T-helper 17 cell (primary cell): Measurements from ENCODE around the gene SNX18. TPM values are rescaled to one million over a fixed set of nuclear protein-coding genes. Genes with fewer than 3 reads are reported as not detected.
A peak's percentile ranks its signal among the peaks of the same experiment; 100 is the strongest.

Source experiments
- ATAC-seq: fragments of 150-1000 bp; cut with Tn5 transposase; 2 replicates; pipeline ENCODE4 v1.10.0; 2021; ENCODE audit warnings: mild to moderate bottlenecking, moderate library complexity
- DNase-seq, 3 donors: peaks; one replicate each; pipeline versions ENCODE4 v3.0.0 to v3.0.0-alpha.2; 2020 to 2021
- H3K9me3 ChIP-seq: one replicate; pipeline ENCODE4 v1.7.0; 2013; ENCODE audit warnings: low read length, mild to moderate bottlenecking; ENCODE audit not compliant: control insufficient read depth, poor library complexity, severe bottlenecking
- H3K27ac Mint-ChIP-seq: one replicate; pipeline ENCODE4 v1.8.0; 2022; ENCODE audit warnings: mild to moderate bottlenecking, moderate library complexity, mixed read lengths
- H3K27me3 Mint-ChIP-seq: one replicate; pipeline ENCODE4 v1.8.0; 2022; ENCODE audit warnings: mixed read lengths
- H3K36me3 Mint-ChIP-seq: one replicate; pipeline ENCODE4 v1.8.0; 2022; ENCODE audit warnings: low read depth, mixed read lengths
- H3K4me1 Mint-ChIP-seq: one replicate; pipeline ENCODE4 v1.8.0; 2022; ENCODE audit warnings: mild to moderate bottlenecking, mixed read lengths
- H3K4me3 Mint-ChIP-seq: one replicate; pipeline ENCODE4 v1.8.0; 2022; ENCODE audit warnings: mild to moderate bottlenecking, moderate library complexity, mixed read lengths
- total RNA-seq, 4 donors: library from RNA in 2 of 4; stranded (reverse) in 2 of 4; gene quantifications; one replicate each; pipeline ENCODE4 v1.2.3 and lab custom pipeline; 2022 to 2026

The SNX18 gene
- total RNA-seq, 2 donors from 2014 or later: 11.2 to 13.3 TPM

DNA sequence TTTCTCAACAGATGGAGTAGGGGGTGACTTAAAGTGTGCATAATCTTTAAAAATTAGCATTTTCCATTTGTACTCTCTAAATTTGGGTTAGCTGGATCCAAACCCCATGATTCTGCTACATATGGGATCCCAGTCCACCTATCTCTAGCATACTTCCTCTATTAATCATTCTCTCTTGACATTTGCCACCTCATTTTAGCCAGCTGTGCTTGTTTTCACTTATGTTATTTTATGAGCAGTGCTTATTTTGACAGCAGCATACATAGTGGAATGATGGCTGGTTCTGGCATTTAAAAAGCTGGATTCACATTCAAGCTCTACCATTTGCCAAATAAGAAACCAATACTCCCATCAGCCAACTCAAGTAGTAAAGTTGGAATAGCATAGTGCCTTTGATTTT, 22.5 kb upstream of the SNX18 start:
- DNase-seq (no peak), ATAC-seq (no peak)
- Mint-ChIP-seq H3K36me3 (peaks cover 3% of the 10 kb centered on the region), H3K27ac (no peak overlapping the region), H3K4me1 (no peaks in the 10 kb centered on the region), H3K4me3 (no peak overlapping the region), H3K27me3 (peaks cover 33% of the 10 kb centered on the region)
- no peaks in the 10 kb centered on the region for H3K9me3 ChIP-seq

- H3K4me1 Mint-ChIP-seq: peaks cover 8% of the 10 kb centered on the region
- H3K36me3 Mint-ChIP-seq: no peaks in the 10 kb centered on the region
- no peaks in the 10 kb centered on the region for H3K9me3 ChIP-seq
- no peak for DNase-seq
- no peak for ATAC-seq
- H3K27ac Mint-ChIP-seq: no peak overlapping the region
- no peak overlapping the region for H3K4me3 Mint-ChIP-seq
- H3K27me3 Mint-ChIP-seq: peaks cover 20% of the 10 kb centered on the region
Measured at GRCh38 chr5:54514291-54514690, 3.3 kb upstream of the SNX18 start.

DNA sequence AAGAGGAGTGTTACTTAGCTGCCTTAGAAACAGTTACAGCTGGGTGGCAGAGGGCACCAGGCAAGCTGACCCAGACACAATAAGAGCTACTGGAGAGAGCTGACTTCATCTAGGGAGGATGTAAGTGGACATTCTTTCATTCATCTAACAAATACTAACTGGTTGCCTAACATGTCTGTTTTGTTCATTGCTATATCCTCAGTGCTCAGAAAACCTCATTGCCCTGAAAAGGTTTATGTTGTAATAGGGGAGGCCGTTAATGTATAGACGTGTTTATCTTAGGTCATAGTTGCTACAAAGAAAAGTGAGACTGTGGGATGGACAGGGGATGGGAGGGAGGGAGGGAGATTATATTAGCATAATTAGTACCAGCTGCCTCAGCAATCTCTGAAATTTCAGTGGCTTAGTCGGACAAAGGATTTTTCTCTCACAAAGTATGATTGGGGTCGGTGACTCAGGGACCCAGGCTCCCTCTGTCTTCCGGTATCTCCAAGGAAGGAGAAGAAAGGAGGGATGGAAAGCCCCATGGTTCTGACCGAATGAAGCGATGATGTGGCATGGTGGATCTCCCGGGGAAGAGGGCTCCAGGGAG, 2.6 kb upstream of the SNX18 start:
- Mint-ChIP-seq H3K36me3 (no peaks in the 10 kb centered on the region), H3K4me1 (peaks cover 13% of the 10 kb centered on the region), H3K27ac (no peak overlapping the region), H3K4me3 (no peak overlapping the region), H3K27me3 (peaks cover 13% of the 10 kb centered on the region)
- H3K9me3 ChIP-seq: no peaks in the 10 kb centered on the region
- no peak for ATAC-seq
- DNase-seq: no peak

GRCh38 chr5:54515634-54516033, 1.9 kb upstream of the SNX18 start:
- no peaks in the 10 kb centered on the region for H3K36me3 Mint-ChIP-seq
- DNase-seq (no peak), ATAC-seq (no peak)
- H3K27me3 Mint-ChIP-seq: peaks cover 10% of the 10 kb centered on the region
- H3K4me3 Mint-ChIP-seq: no peak overlapping the region
- H3K4me1 Mint-ChIP-seq: peaks cover 17% of the 10 kb centered on the region
- no peak overlapping the region for H3K27ac Mint-ChIP-seq
- H3K9me3 ChIP-seq: no peaks in the 10 kb centered on the region

DNA sequence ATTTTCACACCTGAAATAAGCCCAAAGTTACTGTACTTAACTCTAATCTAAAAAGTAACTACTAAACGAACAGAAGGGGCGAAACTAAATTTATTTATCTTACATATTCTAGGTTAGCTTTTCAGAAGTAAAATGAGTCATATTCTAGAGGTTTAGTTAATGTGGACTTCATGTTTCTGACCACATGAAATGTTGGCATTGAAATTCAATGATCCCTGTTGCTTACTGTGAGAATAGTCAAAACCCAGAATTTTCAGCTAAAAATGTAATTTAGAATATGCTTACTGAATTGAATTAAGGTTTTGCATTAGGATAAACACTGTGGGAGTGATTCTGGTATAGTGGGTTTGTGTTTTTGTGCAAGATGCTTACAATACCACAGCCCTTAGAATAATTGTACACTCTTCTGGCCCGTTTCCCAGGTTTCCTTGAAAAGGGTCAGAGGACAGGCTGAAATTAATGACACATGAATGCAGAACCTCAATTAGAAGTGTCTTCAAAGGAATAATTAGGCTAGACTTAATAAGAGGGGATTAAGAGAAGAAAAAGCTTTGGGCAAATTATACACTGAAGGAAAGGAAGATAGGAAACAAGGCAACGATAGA, 1.4 kb upstream of the SNX18 start:
- ATAC-seq: no peak
- H3K9me3 ChIP-seq: no peaks in the 10 kb centered on the region
- Mint-ChIP-seq H3K4me3 (no peak overlapping the region), H3K4me1 (peaks cover 23% of the 10 kb centered on the region), H3K36me3 (no peaks in the 10 kb centered on the region), H3K27me3 (peaks cover 10% of the 10 kb centered on the region), H3K27ac (no peak overlapping the region)
- DNase-seq: no peak

- H3K27me3 Mint-ChIP-seq: peaks cover 6% of the 10 kb centered on the region
- H3K36me3 Mint-ChIP-seq: no peaks in the 10 kb centered on the region
- no peaks in the 10 kb centered on the region for H3K9me3 ChIP-seq
- peak; percentile 5 for ATAC-seq
- H3K4me3 Mint-ChIP-seq: peak overlapping the region; percentile 93
- H3K4me1 Mint-ChIP-seq: peaks cover 30% of the 10 kb centered on the region
- no peak for DNase-seq
- peak overlapping the region; percentile 11 for H3K27ac Mint-ChIP-seq
Measured at GRCh38 chr5:54517174-54517511, 416 bp upstream of the SNX18 start.

DNA sequence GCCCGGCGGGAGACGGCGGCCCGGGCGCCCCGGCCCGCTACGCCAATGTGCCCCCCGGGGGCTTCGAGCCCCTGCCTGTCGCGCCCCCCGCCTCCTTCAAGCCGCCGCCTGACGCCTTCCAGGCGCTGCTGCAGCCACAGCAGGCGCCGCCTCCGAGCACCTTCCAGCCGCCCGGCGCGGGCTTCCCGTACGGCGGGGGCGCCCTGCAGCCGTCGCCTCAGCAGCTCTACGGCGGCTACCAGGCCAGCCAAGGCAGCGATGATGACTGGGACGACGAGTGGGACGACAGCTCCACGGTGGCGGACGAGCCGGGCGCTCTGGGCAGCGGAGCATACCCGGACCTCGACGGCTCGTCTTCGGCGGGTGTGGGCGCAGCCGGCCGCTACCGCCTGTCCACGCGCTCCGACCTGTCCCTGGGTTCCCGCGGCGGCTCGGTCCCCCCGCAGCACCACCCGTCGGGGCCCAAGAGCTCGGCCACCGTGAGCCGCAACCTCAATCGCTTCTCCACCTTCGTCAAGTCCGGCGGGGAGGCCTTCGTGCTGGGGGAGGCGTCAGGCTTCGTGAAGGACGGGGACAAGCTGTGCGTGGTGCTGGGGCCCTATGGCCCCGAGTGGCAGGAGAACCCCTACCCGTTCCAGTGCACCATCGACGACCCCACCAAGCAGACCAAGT, 723 bp downstream of the SNX18 start:
- H3K9me3 ChIP-seq: no peaks in the 10 kb centered on the region
- no peak overlapping the region for H3K27ac Mint-ChIP-seq
- ATAC-seq: peak; percentile 55

GRCh38 chr5:54518818-54519508, 1.4 kb downstream of the SNX18 start:
- peaks cover 46% of the 10 kb centered on the region for H3K4me1 Mint-ChIP-seq
- peak overlapping the region; percentile 68 for H3K27ac Mint-ChIP-seq

More for the DNA sequence above, 723 bp downstream of the SNX18 start:
- H3K4me3 Mint-ChIP-seq: peak overlapping the region; percentile 93
- DNase-seq: peak; percentile 37 to 50 (median 42)
- peaks cover 6% of the 10 kb centered on the region for H3K27me3 Mint-ChIP-seq
- peaks cover 39% of the 10 kb centered on the region for H3K4me1 Mint-ChIP-seq
- no peaks in the 10 kb centered on the region for H3K36me3 Mint-ChIP-seq

GRCh38 chr5:54519509-54519876, 1.9 kb downstream of the SNX18 start:
- peak overlapping the region; percentile 93 for H3K4me3 Mint-ChIP-seq
- H3K27ac Mint-ChIP-seq: peak overlapping the region; percentile 68
- ATAC-seq (no peak), DNase-seq (no peak)
- no peaks in the 10 kb centered on the region for H3K9me3 ChIP-seq
- peaks cover 47% of the 10 kb centered on the region for H3K4me1 Mint-ChIP-seq
- H3K27me3 Mint-ChIP-seq: peaks cover 3% of the 10 kb centered on the region
- H3K36me3 Mint-ChIP-seq: no peaks in the 10 kb centered on the region

More at GRCh38 chr5:54518818-54519508, 1.4 kb downstream of the SNX18 start:
- no peaks in the 10 kb centered on the region for H3K9me3 ChIP-seq
- H3K4me3 Mint-ChIP-seq: peak overlapping the region; percentile 93
- no peak for DNase-seq
- no peaks in the 10 kb centered on the region for H3K36me3 Mint-ChIP-seq
- ATAC-seq: no peak
- H3K27me3 Mint-ChIP-seq: peaks cover 6% of the 10 kb centered on the region

- ATAC-seq (no peak), DNase-seq (no peak)
- peak overlapping the region; percentile 93 for H3K4me3 Mint-ChIP-seq
- H3K4me1 Mint-ChIP-seq: peaks cover 48% of the 10 kb centered on the region
- no peaks in the 10 kb centered on the region for H3K27me3 Mint-ChIP-seq
- H3K9me3 ChIP-seq: no peaks in the 10 kb centered on the region
- no peaks in the 10 kb centered on the region for H3K36me3 Mint-ChIP-seq
- H3K27ac Mint-ChIP-seq: peak overlapping the region; percentile 68
Measured at GRCh38 chr5:54520438-54520846, 2.9 kb downstream of the SNX18 start.

- H3K27ac Mint-ChIP-seq: peak overlapping the region; percentile 68
Measured at GRCh38 chr5:54520940-54521339, 3.4 kb downstream of the SNX18 start.

GRCh38 chr5:54521856-54522479, 4.4 kb downstream of the SNX18 start:
- ATAC-seq: no peak
- H3K4me1 Mint-ChIP-seq: peaks cover 52% of the 10 kb centered on the region
- no peak overlapping the region for H3K27ac Mint-ChIP-seq

More at GRCh38 chr5:54520940-54521339, 3.4 kb downstream of the SNX18 start:
- DNase-seq (no peak), ATAC-seq (no peak)
- H3K9me3 ChIP-seq: no peaks in the 10 kb centered on the region
- Mint-ChIP-seq H3K4me1 (peaks cover 53% of the 10 kb centered on the region), H3K27me3 (no peaks in the 10 kb centered on the region), H3K36me3 (no peaks in the 10 kb centered on the region), H3K4me3 (peak overlapping the region; percentile 93)

GRCh38 chr5:54523534-54523933, 6.0 kb downstream of the SNX18 start:
- no peak overlapping the region for H3K4me3 Mint-ChIP-seq
- H3K27me3 Mint-ChIP-seq: no peaks in the 10 kb centered on the region
- H3K9me3 ChIP-seq: no peaks in the 10 kb centered on the region
- no peaks in the 10 kb centered on the region for H3K36me3 Mint-ChIP-seq
- no peak overlapping the region for H3K27ac Mint-ChIP-seq
- peaks cover 50% of the 10 kb centered on the region for H3K4me1 Mint-ChIP-seq
- DNase-seq (no peak), ATAC-seq (no peak)

More at GRCh38 chr5:54521856-54522479, 4.4 kb downstream of the SNX18 start:
- Mint-ChIP-seq H3K27me3 (no peaks in the 10 kb centered on the region), H3K36me3 (no peaks in the 10 kb centered on the region), H3K4me3 (peak overlapping the region; percentile 66)
- DNase-seq: no peak
- H3K9me3 ChIP-seq: no peaks in the 10 kb centered on the region
